Brain microvascular endothelial cell (primary cell): Measurements from ENCODE around the gene TRIM36.
A peak's percentile ranks its signal among the peaks of the same experiment; 100 is the strongest.

ENCODE experiments used
- DNase-seq: peaks from one replicate; pipeline ENCODE4 v3.0.0-alpha.2; 2020
- H3K27ac ChIP-seq: fragments of 250-450 bp; sonication (Bioruptor Pico); 2 replicates; pipeline ENCODE4 v1.5.1; 2020; ENCODE audit warnings: mild to moderate bottlenecking, moderate library complexity
- H3K27me3 ChIP-seq: fragments of 250-450 bp; sonication (Bioruptor Pico); replicated peaks from 2 replicates; pipeline ENCODE4 v1.5.1; 2020; ENCODE audit warnings: mild to moderate bottlenecking
- H3K36me3 ChIP-seq: fragments of 250-450 bp; sonication (Bioruptor Pico); replicated peaks from 2 replicates; pipeline ENCODE4 v1.5.1; 2020; ENCODE audit warnings: mild to moderate bottlenecking
- H3K4me3 ChIP-seq: 2 replicates; pipeline ENCODE4 v1.5.1; 2011; ENCODE audit warnings: low read depth, mild to moderate bottlenecking, control low read depth, low read length, moderate library complexity
- in situ Hi-C: cut with HindIII; loops from 2 replicates; pipeline ENCODE4 v1.10.0; 2017; ENCODE audit warnings: low sequenced_read_pairs, low pct_ligation_motif_present
- TF ChIP-seq, protein P1 (sequence below): IDR thresholded peaks from 2 replicates; pipeline ENCODE4 v1.5.1; 2011; ENCODE audit warnings: low read depth, mild to moderate bottlenecking, moderate library complexity, low read length, control low read depth, inconsistent platforms; ENCODE audit errors: missing control alignments

Gene TRIM36

DNA sequence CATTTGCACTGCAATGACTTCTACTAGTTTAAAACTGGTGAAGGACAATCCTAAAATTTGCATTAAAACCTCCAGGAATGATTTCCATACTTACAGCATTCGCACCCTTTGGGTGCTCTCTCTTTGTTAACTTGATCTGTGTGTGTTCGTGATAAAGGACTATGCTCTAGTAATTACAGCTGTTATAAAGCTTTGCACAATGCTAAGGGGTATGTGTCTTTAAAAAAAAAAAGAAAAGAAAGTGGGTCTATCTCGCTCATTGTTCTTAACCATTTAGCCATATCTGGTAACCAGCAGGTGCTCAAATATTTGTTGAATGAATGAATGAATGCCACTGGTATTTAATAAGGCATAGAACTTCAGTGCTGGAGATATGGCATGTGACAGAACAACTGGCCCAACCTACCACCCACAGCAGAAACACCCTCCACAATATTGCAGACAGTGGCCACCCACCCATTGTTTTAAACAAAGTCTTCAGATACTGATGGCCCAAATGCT lies 8.7 kb downstream of the TRIM36 start:
- Histone ChIP-seq H3K27ac (no peak overlapping the region), H3K27me3 (no peaks in the 10 kb centered on the region), H3K36me3 (no peaks in the 10 kb centered on the region), H3K4me3 (no peak overlapping the region)
- in situ Hi-C loops, result no loop called here
- DNase-seq, result no peak
- TF ChIP-seq, protein P1, sequence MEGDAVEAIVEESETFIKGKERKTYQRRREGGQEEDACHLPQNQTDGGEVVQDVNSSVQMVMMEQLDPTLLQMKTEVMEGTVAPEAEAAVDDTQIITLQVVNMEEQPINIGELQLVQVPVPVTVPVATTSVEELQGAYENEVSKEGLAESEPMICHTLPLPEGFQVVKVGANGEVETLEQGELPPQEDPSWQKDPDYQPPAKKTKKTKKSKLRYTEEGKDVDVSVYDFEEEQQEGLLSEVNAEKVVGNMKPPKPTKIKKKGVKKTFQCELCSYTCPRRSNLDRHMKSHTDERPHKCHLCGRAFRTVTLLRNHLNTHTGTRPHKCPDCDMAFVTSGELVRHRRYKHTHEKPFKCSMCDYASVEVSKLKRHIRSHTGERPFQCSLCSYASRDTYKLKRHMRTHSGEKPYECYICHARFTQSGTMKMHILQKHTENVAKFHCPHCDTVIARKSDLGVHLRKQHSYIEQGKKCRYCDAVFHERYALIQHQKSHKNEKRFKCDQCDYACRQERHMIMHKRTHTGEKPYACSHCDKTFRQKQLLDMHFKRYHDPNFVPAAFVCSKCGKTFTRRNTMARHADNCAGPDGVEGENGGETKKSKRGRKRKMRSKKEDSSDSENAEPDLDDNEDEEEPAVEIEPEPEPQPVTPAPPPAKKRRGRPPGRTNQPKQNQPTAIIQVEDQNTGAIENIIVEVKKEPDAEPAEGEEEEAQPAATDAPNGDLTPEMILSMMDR, result no peak

DNA sequence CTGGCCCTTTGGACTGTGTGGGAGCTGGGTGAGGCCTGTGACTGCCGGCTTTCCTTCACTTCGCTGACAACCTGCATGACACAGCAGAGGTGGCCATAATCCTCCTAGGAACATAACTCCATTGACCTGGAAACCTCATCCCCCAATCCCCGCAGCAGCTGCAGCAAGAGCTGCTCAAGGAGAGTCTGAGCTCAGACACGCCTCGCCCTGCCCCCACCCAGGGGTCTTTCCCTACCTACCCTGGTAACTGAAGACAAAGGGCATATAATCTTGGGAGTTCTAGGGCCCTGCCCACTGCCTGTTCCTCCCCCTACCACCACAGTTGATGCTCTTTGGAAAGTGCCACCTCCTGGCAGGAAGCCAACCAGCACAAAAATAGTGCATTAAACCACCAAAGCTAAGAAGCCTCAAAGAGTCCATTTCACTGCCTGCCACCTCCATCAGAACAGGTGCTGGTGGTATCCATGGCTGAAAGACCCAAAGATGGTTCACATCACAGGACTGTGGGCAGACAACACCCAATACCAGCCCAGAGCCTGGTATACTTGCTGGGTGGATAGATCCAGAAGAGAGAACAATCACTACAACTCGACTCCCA lies 18.4 kb downstream of the TRIM36 start:
- DNase-seq, result no peak
- TF ChIP-seq, protein P1, result no peak
- H3K27ac ChIP-seq, result no peak overlapping the region
- H3K27me3 ChIP-seq, result no peaks in the 10 kb centered on the region
- in situ Hi-C loops, result no loop called here
- H3K4me3 ChIP-seq, result no peak overlapping the region
- H3K36me3 ChIP-seq, result no peaks in the 10 kb centered on the region

DNA sequence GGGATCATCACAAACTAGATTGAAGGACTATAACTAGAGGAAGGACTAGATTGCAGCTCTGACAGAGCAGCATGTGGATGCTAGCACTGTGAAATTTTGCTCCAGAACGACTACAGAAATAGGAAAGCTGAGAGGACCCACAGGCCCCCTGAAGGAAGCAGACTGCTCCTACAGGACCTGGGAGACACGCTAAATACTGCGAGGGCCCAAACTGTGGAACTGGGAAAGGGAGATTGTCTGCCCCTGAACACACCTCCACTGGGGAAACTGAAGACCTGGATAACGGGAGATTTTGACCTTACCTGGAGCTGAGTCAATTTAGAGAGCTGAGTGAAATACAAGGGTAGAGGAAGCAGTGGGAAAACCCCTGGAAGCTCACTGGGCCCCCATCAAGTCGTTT lies 19.2 kb downstream of the TRIM36 start:
- no peaks in the 10 kb centered on the region for H3K36me3 ChIP-seq
- no peak for DNase-seq
- TF ChIP-seq, protein P1, result peak; percentile 2
- H3K27me3 ChIP-seq, result no peaks in the 10 kb centered on the region
- no peak overlapping the region for H3K27ac ChIP-seq
- in situ Hi-C loops, result no loop called here
- H3K4me3 ChIP-seq, result no peak overlapping the region

GRCh38 chr5:115147052-115147451 lies 22.7 kb downstream of the TRIM36 start:
- TF ChIP-seq, protein P1, result no peak
- in situ Hi-C loops, result no loop called here

GRCh38 chr5:115136294-115136693 lies 33.4 kb downstream of the TRIM36 start:
- DNase-seq, result no peak
- TF ChIP-seq, protein P1, result no peak
- H3K36me3 ChIP-seq, result no peaks in the 10 kb centered on the region
- no peak overlapping the region for H3K27ac ChIP-seq
- H3K4me3 ChIP-seq, result no peak overlapping the region
- in situ Hi-C loops, result no loop called here
- no peaks in the 10 kb centered on the region for H3K27me3 ChIP-seq

More at GRCh38 chr5:115147052-115147451, 22.7 kb downstream of the TRIM36 start:
- Histone ChIP-seq H3K27ac (no peak overlapping the region), H3K27me3 (no peaks in the 10 kb centered on the region), H3K4me3 (no peak overlapping the region), H3K36me3 (no peaks in the 10 kb centered on the region)
- no peak for DNase-seq

- in situ Hi-C loops, result no loop called here
- H3K27me3 ChIP-seq, result no peaks in the 10 kb centered on the region
- H3K4me3 ChIP-seq, result no peak overlapping the region
- TF ChIP-seq, protein P1, result no peak
- no peak for DNase-seq
- no peak overlapping the region for H3K27ac ChIP-seq
- H3K36me3 ChIP-seq, result no peaks in the 10 kb centered on the region
These were observed 37.2 kb downstream of the TRIM36 start for GRCh38 chr5:115132465-115132864.
